IMR-90 (cell line): ENCODE data around the gene ZYG11B.

Experiments used
- BHLHE40 ChIP-seq: fragments of 150-350 bp; IDR thresholded peaks from 2 replicates; pipeline ENCODE4 v1.6.1; 2016; ENCODE audit warnings: mild to moderate bottlenecking, low read depth, low read length
- CHD1 ChIP-seq: IDR thresholded peaks from 2 replicates; pipeline ENCODE4 v1.6.1; 2012; ENCODE audit warnings: low read depth, low read length, improper control_type of control experiment
- CTCF ChIP-seq: conservative IDR thresholded peaks from 2 replicates; pipeline ENCODE4 v1.5.1; 2012; ENCODE audit warnings: mild to moderate bottlenecking, low read depth, low read length, improper control_type of control experiment
- ELK1 ChIP-seq: fragments of 150-350 bp; IDR thresholded peaks from 2 replicates; pipeline ENCODE4 v1.6.1; 2016; ENCODE audit warnings: low read depth, mild to moderate bottlenecking, low read length, moderate library complexity, borderline replicate concordance
- FOS ChIP-seq: fragments of 150-350 bp; IDR thresholded peaks from 2 replicates; pipeline ENCODE4 v1.6.1; 2016; ENCODE audit warnings: low read depth, low read length
- MAFK ChIP-seq: IDR thresholded peaks from 2 replicates; pipeline ENCODE4 v1.6.1; 2012; ENCODE audit warnings: low read depth, low read length, improper control_type of control experiment
- MAZ ChIP-seq: IDR thresholded peaks from 2 replicates; pipeline ENCODE4 v1.6.1; 2012; ENCODE audit warnings: low read depth, mild to moderate bottlenecking, low read length, improper control_type of control experiment, moderate library complexity, borderline replicate concordance
- NFE2L2 ChIP-seq: fragments of 150-350 bp; IDR thresholded peaks from 2 replicates; pipeline ENCODE4 v1.6.1; 2016; ENCODE audit warnings: low read depth, mild to moderate bottlenecking, low read length
- POLR2A ChIP-seq: IDR thresholded peaks from 2 replicates; pipeline ENCODE4 v1.6.1; 2012; ENCODE audit warnings: mild to moderate bottlenecking, low read depth, low read length
- RAD21 ChIP-seq: IDR thresholded peaks from 2 replicates; pipeline ENCODE4 v1.6.1; 2012; ENCODE audit warnings: low read length, improper control_type of control experiment
- RFX5 ChIP-seq: IDR thresholded peaks from 2 replicates; pipeline ENCODE4 v1.8.0; 2012; ENCODE audit warnings: low read depth, mild to moderate bottlenecking, low read length, moderate library complexity
- USF2 ChIP-seq: fragments of 150-350 bp; IDR thresholded peaks from 2 replicates; pipeline ENCODE4 v1.6.1; 2017; ENCODE audit warnings: mild to moderate bottlenecking, antibody characterized with exemption, low read length, low read depth

GRCh38 chr1:52707927-52708655 lies 18.2 kb upstream of the ZYG11B start:
- TF ChIP-seq POLR2A (no peak), CTCF (no peak), RFX5 (no peak), NFE2L2 (no peak), RAD21 (no peak), USF2 (peak; percentile 64; the same call in 1 of the 2 replicates), MAFK (no peak), BHLHE40 (peak; percentile 66; the same call in 1 of the 2 replicates), ELK1 (no peak), CHD1 (no peak), FOS (no peak), MAZ (no peak)
